Measurements from ENCODE around the gene ZBTB47.
A peak's percentile ranks its signal among the peaks of the same experiment; 100 is the strongest.

Gene ZBTB47

DNA sequence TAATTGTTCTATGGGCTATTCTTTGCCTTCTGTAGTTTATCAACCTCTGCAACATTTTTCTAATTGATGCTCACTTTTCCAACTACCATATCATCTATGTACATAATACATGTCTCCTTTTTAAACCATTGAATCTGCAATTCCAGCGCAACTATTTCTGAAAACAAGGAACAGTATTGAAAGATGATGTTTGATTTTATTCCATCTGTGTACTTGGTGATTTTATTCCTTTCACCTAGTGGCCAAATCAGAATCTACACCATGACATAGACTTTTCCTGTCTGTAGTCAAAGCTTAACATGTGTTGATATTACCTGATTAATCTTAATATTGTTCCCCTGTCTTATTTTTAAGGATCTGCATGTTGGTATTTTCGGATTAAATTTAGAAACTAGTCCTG lies 40.0 kb upstream of the ZBTB47 start:
- DNase-seq (ENCODE audit: low spot score), result no peak
- TF ChIP-seq CTCF (IDR thresholded peaks at IDR 0.05; ENCODE audit: extremely low read depth, insufficient read depth, missing control alignments), result peak; percentile 41
- in situ Hi-C loops (cut with MboI; ENCODE audit: low pct_unique_long_range_greater_than_20kb, low sequenced_read_pairs, unreplicated experiment), result no loop called here

GRCh38 chr3:42631620-42632019 lies 21.9 kb upstream of the ZBTB47 start:
- no peak for TF ChIP-seq CTCF (IDR thresholded peaks at IDR 0.05; ENCODE audit: extremely low read depth, insufficient read depth, missing control alignments)
- DNase-seq (ENCODE audit: low spot score), result no peak
- in situ Hi-C loops (cut with MboI; ENCODE audit: low pct_unique_long_range_greater_than_20kb, low sequenced_read_pairs, unreplicated experiment), result no loop called here

GRCh38 chr3:42632146-42632545 lies 21.4 kb upstream of the ZBTB47 start:
- TF ChIP-seq CTCF (IDR thresholded peaks at IDR 0.05; ENCODE audit: extremely low read depth, insufficient read depth, missing control alignments), result no peak
- in situ Hi-C loops (cut with MboI; ENCODE audit: low pct_unique_long_range_greater_than_20kb, low sequenced_read_pairs, unreplicated experiment), result no loop called here
- no peak for DNase-seq (ENCODE audit: low spot score)

DNA sequence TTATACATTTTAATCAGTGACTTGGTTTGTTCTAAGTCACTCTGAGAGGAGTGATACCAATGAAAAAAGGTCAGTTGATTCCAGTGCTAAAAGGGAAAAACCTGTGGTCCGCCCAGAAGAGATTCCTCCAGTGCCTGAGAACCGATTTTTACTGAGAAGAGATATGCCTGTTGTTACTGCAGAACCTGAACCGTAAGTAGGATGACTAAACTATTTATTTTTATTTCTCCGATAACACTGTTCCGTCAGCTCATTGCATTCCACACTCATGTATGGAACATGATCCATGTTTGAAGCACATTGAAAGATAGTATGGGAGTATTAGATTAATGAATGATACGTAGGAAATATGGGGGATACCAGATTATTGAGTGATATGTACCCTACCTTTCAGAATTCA lies 20.0 kb upstream of the ZBTB47 start:
- no peak for TF ChIP-seq CTCF (IDR thresholded peaks at IDR 0.05; ENCODE audit: extremely low read depth, insufficient read depth, missing control alignments)

GRCh38 chr3:42635111-42635510 lies 18.4 kb upstream of the ZBTB47 start:
- in situ Hi-C loops (cut with MboI; ENCODE audit: low pct_unique_long_range_greater_than_20kb, low sequenced_read_pairs, unreplicated experiment), result no loop called here
- peak; percentile 17 for TF ChIP-seq CTCF (IDR thresholded peaks at IDR 0.05; ENCODE audit: extremely low read depth, insufficient read depth, missing control alignments)
- no peak for DNase-seq (ENCODE audit: low spot score)

More for the DNA sequence above, 20.0 kb upstream of the ZBTB47 start:
- no peak for DNase-seq (ENCODE audit: low spot score)
- in situ Hi-C loops (cut with MboI; ENCODE audit: low pct_unique_long_range_greater_than_20kb, low sequenced_read_pairs, unreplicated experiment), result no loop called here

- no peak for DNase-seq (ENCODE audit: low spot score)
- no peak for TF ChIP-seq CTCF (IDR thresholded peaks at IDR 0.05; ENCODE audit: extremely low read depth, insufficient read depth, missing control alignments)
- in situ Hi-C loops (cut with MboI; ENCODE audit: low pct_unique_long_range_greater_than_20kb, low sequenced_read_pairs, unreplicated experiment), result no loop called here
Observed at GRCh38 chr3:42637001-42637400, 16.5 kb upstream of the ZBTB47 start.

DNA sequence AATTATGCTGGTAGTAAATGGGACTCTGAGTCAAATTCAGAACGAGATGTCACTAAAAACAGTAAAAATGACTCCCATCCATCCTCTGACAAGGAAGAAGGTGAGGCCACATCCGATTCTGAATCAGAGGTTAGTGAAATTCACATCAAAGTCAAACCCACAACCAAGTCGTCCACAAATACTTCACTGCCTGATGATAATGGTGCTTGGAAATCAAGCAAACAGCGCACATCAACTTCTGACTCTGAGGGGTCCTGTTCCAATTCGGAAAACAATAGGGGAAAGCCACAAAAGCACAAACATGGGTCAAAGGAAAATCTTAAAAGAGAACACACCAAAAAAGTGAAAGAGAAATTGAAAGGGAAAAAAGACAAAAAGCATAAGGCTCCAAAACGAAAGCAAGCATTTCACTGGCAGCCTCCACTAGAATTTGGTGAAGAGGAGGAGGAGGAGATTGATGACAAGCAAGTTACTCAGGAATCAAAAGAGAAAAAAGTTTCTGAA lies 15.1 kb upstream of the ZBTB47 start:
- TF ChIP-seq CTCF (IDR thresholded peaks at IDR 0.05; ENCODE audit: extremely low read depth, insufficient read depth, missing control alignments), result no peak
- DNase-seq (ENCODE audit: low spot score), result no peak
- in situ Hi-C loops (cut with MboI; ENCODE audit: low pct_unique_long_range_greater_than_20kb, low sequenced_read_pairs, unreplicated experiment), result no loop called here

Measured in GM13977 (cell line).